Measurements from ENCODE around the gene IGSF9B.

Gene IGSF9B

GRCh38 chr11:133893381-133893780, 63.4 kb downstream of the IGSF9B start:
- Histone ChIP-seq H3K4me1 (ENCODE audit: control insufficient read depth in 2 of 2, insufficient read depth in 2 of 2, low read length in 2 of 2) (no peaks in the 10 kb centered on the region), H3K36me3 (ENCODE audit: control insufficient read depth in 2 of 2, insufficient read depth in 2 of 2, low read length in 2 of 2) (no peaks in the 10 kb centered on the region), H3K27ac (ENCODE audit: low read depth in 2 of 2, low read length in 2 of 2) (no peak overlapping the region), H3K9ac (ENCODE audit: low read depth in 1 of 2, low read length in 2 of 2) (no peak overlapping the region), H3K27me3 (ENCODE audit: control insufficient read depth in 2 of 2, insufficient read depth in 2 of 2, low read length in 2 of 2) (no peaks in the 10 kb centered on the region), H3K4me3 (ENCODE audit: low read length in 2 of 2) (no peak overlapping the region), H3K9me3 (ENCODE audit: control insufficient read depth in 2 of 2, low read length in 2 of 2) (no peaks in the 10 kb centered on the region)

GRCh38 chr11:133892584-133893380, 64.0 kb downstream of the IGSF9B start:
- H3K27ac ChIP-seq (ENCODE audit: low read depth in 2 of 2, low read length in 2 of 2), result no peak overlapping the region
- H3K36me3 ChIP-seq (ENCODE audit: control insufficient read depth in 2 of 2, insufficient read depth in 2 of 2, low read length in 2 of 2), result no peaks in the 10 kb centered on the region
- no peaks in the 10 kb centered on the region for H3K27me3 ChIP-seq (ENCODE audit: control insufficient read depth in 2 of 2, insufficient read depth in 2 of 2, low read length in 2 of 2)
- no peak overlapping the region for H3K4me3 ChIP-seq (ENCODE audit: low read length in 2 of 2)
- H3K4me1 ChIP-seq (ENCODE audit: control insufficient read depth in 2 of 2, insufficient read depth in 2 of 2, low read length in 2 of 2), result no peaks in the 10 kb centered on the region
- no peaks in the 10 kb centered on the region for H3K9me3 ChIP-seq (ENCODE audit: control insufficient read depth in 2 of 2, low read length in 2 of 2)
- no peak overlapping the region for H3K9ac ChIP-seq (ENCODE audit: low read depth in 1 of 2, low read length in 2 of 2)

- Histone ChIP-seq H3K4me3 (ENCODE audit: low read length in 2 of 2) (no peak overlapping the region), H3K36me3 (ENCODE audit: control insufficient read depth in 2 of 2, insufficient read depth in 2 of 2, low read length in 2 of 2) (no peaks in the 10 kb centered on the region), H3K9ac (ENCODE audit: low read depth in 1 of 2, low read length in 2 of 2) (no peak overlapping the region), H3K27me3 (ENCODE audit: control insufficient read depth in 2 of 2, insufficient read depth in 2 of 2, low read length in 2 of 2) (no peaks in the 10 kb centered on the region), H3K4me1 (ENCODE audit: control insufficient read depth in 2 of 2, insufficient read depth in 2 of 2, low read length in 2 of 2) (no peaks in the 10 kb centered on the region), H3K9me3 (ENCODE audit: control insufficient read depth in 2 of 2, low read length in 2 of 2) (no peaks in the 10 kb centered on the region), H3K27ac (ENCODE audit: low read depth in 2 of 2, low read length in 2 of 2) (no peak overlapping the region)
These were observed 64.6 kb downstream of the IGSF9B start for GRCh38 chr11:133892126-133892525.

- Histone ChIP-seq H3K4me3 (ENCODE audit: low read length in 2 of 2) (no peak overlapping the region), H3K36me3 (ENCODE audit: control insufficient read depth in 2 of 2, insufficient read depth in 2 of 2, low read length in 2 of 2) (no peaks in the 10 kb centered on the region), H3K27me3 (ENCODE audit: control insufficient read depth in 2 of 2, insufficient read depth in 2 of 2, low read length in 2 of 2) (no peaks in the 10 kb centered on the region), H3K9ac (ENCODE audit: low read depth in 1 of 2, low read length in 2 of 2) (no peak overlapping the region), H3K9me3 (ENCODE audit: control insufficient read depth in 2 of 2, low read length in 2 of 2) (no peaks in the 10 kb centered on the region), H3K27ac (ENCODE audit: low read depth in 2 of 2, low read length in 2 of 2) (no peak overlapping the region), H3K4me1 (ENCODE audit: control insufficient read depth in 2 of 2, insufficient read depth in 2 of 2, low read length in 2 of 2) (no peaks in the 10 kb centered on the region)
These were observed 66.9 kb downstream of the IGSF9B start for GRCh38 chr11:133889893-133890292.

- H3K9ac ChIP-seq (ENCODE audit: low read depth in 1 of 2, low read length in 2 of 2), result no peak overlapping the region
- no peak overlapping the region for H3K4me3 ChIP-seq (ENCODE audit: low read length in 2 of 2)
- no peaks in the 10 kb centered on the region for H3K9me3 ChIP-seq (ENCODE audit: control insufficient read depth in 2 of 2, low read length in 2 of 2)
- H3K36me3 ChIP-seq (ENCODE audit: control insufficient read depth in 2 of 2, insufficient read depth in 2 of 2, low read length in 2 of 2), result no peaks in the 10 kb centered on the region
- H3K27ac ChIP-seq (ENCODE audit: low read depth in 2 of 2, low read length in 2 of 2), result no peak overlapping the region
- no peaks in the 10 kb centered on the region for H3K4me1 ChIP-seq (ENCODE audit: control insufficient read depth in 2 of 2, insufficient read depth in 2 of 2, low read length in 2 of 2)
- H3K27me3 ChIP-seq (ENCODE audit: control insufficient read depth in 2 of 2, insufficient read depth in 2 of 2, low read length in 2 of 2), result no peaks in the 10 kb centered on the region
These were observed 67.6 kb downstream of the IGSF9B start for GRCh38 chr11:133889188-133889587.

- H3K9ac ChIP-seq (ENCODE audit: low read depth in 1 of 2, low read length in 2 of 2), result no peak overlapping the region
- H3K27me3 ChIP-seq (ENCODE audit: control insufficient read depth in 2 of 2, insufficient read depth in 2 of 2, low read length in 2 of 2), result no peaks in the 10 kb centered on the region
- no peaks in the 10 kb centered on the region for H3K4me1 ChIP-seq (ENCODE audit: control insufficient read depth in 2 of 2, insufficient read depth in 2 of 2, low read length in 2 of 2)
- H3K4me3 ChIP-seq (ENCODE audit: low read length in 2 of 2), result no peak overlapping the region
- no peaks in the 10 kb centered on the region for H3K36me3 ChIP-seq (ENCODE audit: control insufficient read depth in 2 of 2, insufficient read depth in 2 of 2, low read length in 2 of 2)
- H3K9me3 ChIP-seq (ENCODE audit: control insufficient read depth in 2 of 2, low read length in 2 of 2), result no peaks in the 10 kb centered on the region
- H3K27ac ChIP-seq (ENCODE audit: low read depth in 2 of 2, low read length in 2 of 2), result no peak overlapping the region
These were observed 69.0 kb downstream of the IGSF9B start for GRCh38 chr11:133887692-133888332.

- no peaks in the 10 kb centered on the region for H3K9me3 ChIP-seq (ENCODE audit: control insufficient read depth in 2 of 2, low read length in 2 of 2)
These were observed 70.7 kb downstream of the IGSF9B start for GRCh38 chr11:133886029-133886428.

GRCh38 chr11:133872160-133872559, 84.6 kb downstream of the IGSF9B start:
- Histone ChIP-seq H3K27me3 (ENCODE audit: control insufficient read depth in 2 of 2, insufficient read depth in 2 of 2, low read length in 2 of 2) (no peaks in the 10 kb centered on the region), H3K36me3 (ENCODE audit: control insufficient read depth in 2 of 2, insufficient read depth in 2 of 2, low read length in 2 of 2) (no peaks in the 10 kb centered on the region), H3K4me3 (ENCODE audit: low read length in 2 of 2) (no peak overlapping the region), H3K9me3 (ENCODE audit: control insufficient read depth in 2 of 2, low read length in 2 of 2) (no peaks in the 10 kb centered on the region), H3K27ac (ENCODE audit: low read depth in 2 of 2, low read length in 2 of 2) (no peak overlapping the region), H3K4me1 (ENCODE audit: control insufficient read depth in 2 of 2, insufficient read depth in 2 of 2, low read length in 2 of 2) (no peaks in the 10 kb centered on the region), H3K9ac (ENCODE audit: low read depth in 1 of 2, low read length in 2 of 2) (no peak overlapping the region)

More at GRCh38 chr11:133886029-133886428, 70.7 kb downstream of the IGSF9B start:
- Histone ChIP-seq H3K36me3 (ENCODE audit: control insufficient read depth in 2 of 2, insufficient read depth in 2 of 2, low read length in 2 of 2) (no peaks in the 10 kb centered on the region), H3K27me3 (ENCODE audit: control insufficient read depth in 2 of 2, insufficient read depth in 2 of 2, low read length in 2 of 2) (no peaks in the 10 kb centered on the region), H3K27ac (ENCODE audit: low read depth in 2 of 2, low read length in 2 of 2) (no peak overlapping the region), H3K9ac (ENCODE audit: low read depth in 1 of 2, low read length in 2 of 2) (no peak overlapping the region), H3K4me1 (ENCODE audit: control insufficient read depth in 2 of 2, insufficient read depth in 2 of 2, low read length in 2 of 2) (no peaks in the 10 kb centered on the region), H3K4me3 (ENCODE audit: low read length in 2 of 2) (no peak overlapping the region)

GRCh38 chr11:133867456-133867855, 89.3 kb downstream of the IGSF9B start:
- H3K4me3 ChIP-seq (ENCODE audit: low read length in 2 of 2), result no peak overlapping the region
- no peaks in the 10 kb centered on the region for H3K36me3 ChIP-seq (ENCODE audit: control insufficient read depth in 2 of 2, insufficient read depth in 2 of 2, low read length in 2 of 2)
- H3K4me1 ChIP-seq (ENCODE audit: control insufficient read depth in 2 of 2, insufficient read depth in 2 of 2, low read length in 2 of 2), result no peaks in the 10 kb centered on the region
- H3K27ac ChIP-seq (ENCODE audit: low read depth in 2 of 2, low read length in 2 of 2), result no peak overlapping the region
- no peak overlapping the region for H3K9ac ChIP-seq (ENCODE audit: low read depth in 1 of 2, low read length in 2 of 2)
- H3K9me3 ChIP-seq (ENCODE audit: control insufficient read depth in 2 of 2, low read length in 2 of 2), result no peaks in the 10 kb centered on the region
- H3K27me3 ChIP-seq (ENCODE audit: control insufficient read depth in 2 of 2, insufficient read depth in 2 of 2, low read length in 2 of 2), result no peaks in the 10 kb centered on the region

GRCh38 chr11:133865466-133865865, 91.3 kb downstream of the IGSF9B start:
- no peak overlapping the region for H3K27ac ChIP-seq (ENCODE audit: low read depth in 2 of 2, low read length in 2 of 2)
- H3K4me1 ChIP-seq (ENCODE audit: control insufficient read depth in 2 of 2, insufficient read depth in 2 of 2, low read length in 2 of 2), result no peaks in the 10 kb centered on the region
- H3K4me3 ChIP-seq (ENCODE audit: low read length in 2 of 2), result no peak overlapping the region
- H3K36me3 ChIP-seq (ENCODE audit: control insufficient read depth in 2 of 2, insufficient read depth in 2 of 2, low read length in 2 of 2), result no peaks in the 10 kb centered on the region
- no peaks in the 10 kb centered on the region for H3K9me3 ChIP-seq (ENCODE audit: control insufficient read depth in 2 of 2, low read length in 2 of 2)
- H3K27me3 ChIP-seq (ENCODE audit: control insufficient read depth in 2 of 2, insufficient read depth in 2 of 2, low read length in 2 of 2), result no peaks in the 10 kb centered on the region
- H3K9ac ChIP-seq (ENCODE audit: low read depth in 1 of 2, low read length in 2 of 2), result no peak overlapping the region

All from mucosa of rectum (tissue), 2 donors.